KMS-11 (cell line): ENCODE data around the gene LEPROT.

Experiments used
- H2AFZ ChIP-seq: fragments of 200-600 bp; sonication (generic); 2 replicates; pipeline ENCODE4 v1.6.1; 2016; ENCODE audit warnings: antibody characterized with exemption, mixed run types, low read depth
- H3K27ac ChIP-seq: fragments of 200-600 bp; sonication (generic); 2 replicates; pipeline ENCODE4 v1.6.1; 2016; ENCODE audit warnings: mild to moderate bottlenecking, mixed run types
- H3K27me3 ChIP-seq: fragments of 200-600 bp; sonication (generic); 2 replicates; pipeline ENCODE4 v1.6.1; 2017; ENCODE audit warnings: mild to moderate bottlenecking, low read depth, mixed run types, moderate library complexity; ENCODE audit not compliant: insufficient read depth
- H3K36me3 ChIP-seq: fragments of 200-600 bp; sonication (generic); 2 replicates; pipeline ENCODE4 v1.6.1; 2017; ENCODE audit warnings: mild to moderate bottlenecking, mixed run types; ENCODE audit not compliant: insufficient read depth
- H3K4me1 ChIP-seq: fragments of 200-600 bp; sonication (generic); 2 replicates; pipeline ENCODE4 v1.6.1; 2016; ENCODE audit warnings: mild to moderate bottlenecking, low read depth, mixed run types; ENCODE audit not compliant: poor library complexity, severe bottlenecking
- H3K4me2 ChIP-seq: fragments of 200-600 bp; sonication (generic); 2 replicates; pipeline ENCODE4 v1.7.0; 2016; ENCODE audit warnings: mild to moderate bottlenecking, mixed run types
- H3K4me3 ChIP-seq: fragments of 200-600 bp; sonication (generic); IDR thresholded peaks from 2 replicates; pipeline ENCODE4 v1.6.1; 2017; ENCODE audit warnings: low read depth, low read length, mixed read lengths; ENCODE audit not compliant: insufficient read depth
- H3K79me2 ChIP-seq: fragments of 200-600 bp; sonication (generic); 2 replicates; pipeline ENCODE4 v1.6.1; 2016; ENCODE audit warnings: low read depth, mixed run types; ENCODE audit not compliant: insufficient read depth
- H3K9ac ChIP-seq: fragments of 200-600 bp; sonication (generic); 2 replicates; pipeline ENCODE4 v1.6.1; 2016; ENCODE audit warnings: mild to moderate bottlenecking, mixed run types
- H4K20me1 ChIP-seq: fragments of 200-600 bp; sonication (generic); 2 replicates; pipeline ENCODE4 v1.6.1; 2016; ENCODE audit warnings: mild to moderate bottlenecking, mixed run types; ENCODE audit not compliant: insufficient read depth
- CTCF ChIP-seq: fragments of 200-600 bp; sonication (generic); conservative IDR thresholded peaks from 2 replicates; pipeline ENCODE4 v1.6.1; 2017; ENCODE audit warnings: low read depth, mild to moderate bottlenecking, antibody characterized with exemption, low read length, moderate library complexity, mixed read lengths

Gene LEPROT

GRCh38 chr1:65471213-65471833 is 50.9 kb downstream of the LEPROT start:
- no peak overlapping the region for H3K9ac ChIP-seq
- H4K20me1 ChIP-seq, result no peaks in the 10 kb centered on the region
- H3K27ac ChIP-seq, result no peak overlapping the region
- H3K36me3 ChIP-seq, result no peaks in the 10 kb centered on the region
- no peak for TF ChIP-seq CTCF
- no peaks in the 10 kb centered on the region for H3K4me1 ChIP-seq
- no peaks in the 10 kb centered on the region for H3K79me2 ChIP-seq
- no peak overlapping the region for H3K4me3 ChIP-seq
- no peaks in the 10 kb centered on the region for H3K27me3 ChIP-seq
- no peak overlapping the region for H2AFZ ChIP-seq
- no peak overlapping the region for H3K4me2 ChIP-seq

GRCh38 chr1:65471861-65472332 is 51.4 kb downstream of the LEPROT start:
- no peak overlapping the region for H2AFZ ChIP-seq
- TF ChIP-seq CTCF, result no peak
- H3K27ac ChIP-seq, result no peak overlapping the region
- no peaks in the 10 kb centered on the region for H4K20me1 ChIP-seq
- H3K4me2 ChIP-seq, result no peak overlapping the region
- no peaks in the 10 kb centered on the region for H3K27me3 ChIP-seq
- no peaks in the 10 kb centered on the region for H3K79me2 ChIP-seq
- H3K4me1 ChIP-seq, result no peaks in the 10 kb centered on the region
- no peak overlapping the region for H3K9ac ChIP-seq
- no peaks in the 10 kb centered on the region for H3K36me3 ChIP-seq
- H3K4me3 ChIP-seq, result no peak overlapping the region

- no peak overlapping the region for H3K9ac ChIP-seq
- no peaks in the 10 kb centered on the region for H3K79me2 ChIP-seq
- H3K27me3 ChIP-seq, result no peaks in the 10 kb centered on the region
- H3K27ac ChIP-seq, result no peak overlapping the region
- H3K36me3 ChIP-seq, result no peaks in the 10 kb centered on the region
- TF ChIP-seq CTCF, result no peak
- no peak overlapping the region for H2AFZ ChIP-seq
- no peaks in the 10 kb centered on the region for H4K20me1 ChIP-seq
- no peak overlapping the region for H3K4me2 ChIP-seq
- H3K4me3 ChIP-seq, result no peak overlapping the region
- H3K4me1 ChIP-seq, result no peaks in the 10 kb centered on the region
Observed at GRCh38 chr1:65476327-65476726, 55.9 kb downstream of the LEPROT start.

- Histone ChIP-seq H3K27me3 (no peaks in the 10 kb centered on the region), H2AFZ (no peak overlapping the region), H3K4me3 (no peak overlapping the region), H3K27ac (no peak overlapping the region), H3K79me2 (no peaks in the 10 kb centered on the region), H3K9ac (no peak overlapping the region), H3K4me2 (no peak overlapping the region), H3K4me1 (no peaks in the 10 kb centered on the region), H4K20me1 (no peaks in the 10 kb centered on the region), H3K36me3 (no peaks in the 10 kb centered on the region)
- TF ChIP-seq CTCF, result no peak
Observed at GRCh38 chr1:65477414-65478378, 57.2 kb downstream of the LEPROT start.
